ENCODE data around the gene FHOD1. TPM values are rescaled to one million over a fixed set of nuclear protein-coding genes. Genes with fewer than 3 reads are reported as not detected.

The FHOD1 gene
- total RNA-seq, 1 experiment from 2014 or later: 23.2 TPM

- peak in 1 of 2 experiments; percentile 66 for DNase-seq
- Histone ChIP-seq H3K27ac (peak overlapping the region; percentile 18; the same call in 1 of the 2 replicates), H3K4me3 (peak overlapping the region; percentile 72), H3K36me3 (no peaks in the 10 kb centered on the region), H3K4me1 (peaks cover 30% of the 10 kb centered on the region), H3K27me3 (no peaks in the 10 kb centered on the region), H3K9me3 (replicated peaks) (no peaks in the 10 kb centered on the region)
Observed at GRCh38 chr16:67248073-67248400, 756 bp upstream of the FHOD1 start.

GRCh38 chr16:67246756-67247191 lies 507 bp downstream of the FHOD1 start:
- no peaks in the 10 kb centered on the region for H3K27me3 ChIP-seq
- peak overlapping the region; percentile 72 for H3K4me3 ChIP-seq
- H3K36me3 ChIP-seq: no peaks in the 10 kb centered on the region
- DNase-seq: peak; percentile 21 to 45
- no peak overlapping the region; the same call in 1 of the 2 replicates for H3K27ac ChIP-seq
- peaks cover 30% of the 10 kb centered on the region for H3K4me1 ChIP-seq
- no peaks in the 10 kb centered on the region for H3K9me3 ChIP-seq (replicated peaks)

GRCh38 chr16:67246081-67246755 lies 1.1 kb downstream of the FHOD1 start:
- no peaks in the 10 kb centered on the region for H3K9me3 ChIP-seq (replicated peaks)
- peak; percentile 92 for DNase-seq
- no peaks in the 10 kb centered on the region for H3K27me3 ChIP-seq
- peak overlapping the region; percentile 67 for H3K27ac ChIP-seq
- peaks cover 34% of the 10 kb centered on the region for H3K4me1 ChIP-seq
- H3K36me3 ChIP-seq: no peaks in the 10 kb centered on the region
- peak overlapping the region; percentile 72 for H3K4me3 ChIP-seq

- DNase-seq: no peak
- no peaks in the 10 kb centered on the region for H3K27me3 ChIP-seq
- no peaks in the 10 kb centered on the region for H3K36me3 ChIP-seq
- peaks cover 38% of the 10 kb centered on the region for H3K4me1 ChIP-seq
- H3K27ac ChIP-seq: peak overlapping the region; percentile 67
- peak overlapping the region; percentile 72 for H3K4me3 ChIP-seq
- H3K9me3 ChIP-seq (replicated peaks): no peaks in the 10 kb centered on the region
Observed at GRCh38 chr16:67245674-67246080, 1.6 kb downstream of the FHOD1 start.

GRCh38 chr16:67245186-67245585 lies 2.1 kb downstream of the FHOD1 start:
- H3K9me3 ChIP-seq (replicated peaks): no peaks in the 10 kb centered on the region
- no peaks in the 10 kb centered on the region for H3K27me3 ChIP-seq
- H3K4me1 ChIP-seq: peaks cover 41% of the 10 kb centered on the region
- peak overlapping the region; percentile 51 for H3K27ac ChIP-seq
- H3K36me3 ChIP-seq: no peaks in the 10 kb centered on the region
- DNase-seq: no peak
- H3K4me3 ChIP-seq: no peak overlapping the region; the same call in 1 of the 2 replicates

- Histone ChIP-seq H3K4me3 (no peak overlapping the region), H3K36me3 (no peaks in the 10 kb centered on the region)
- peak; percentile 75 to 80 for DNase-seq
Observed at GRCh38 chr16:67244387-67245185, 2.7 kb downstream of the FHOD1 start.

GRCh38 chr16:67243481-67243880 lies 3.8 kb downstream of the FHOD1 start:
- Histone ChIP-seq H3K27me3 (no peaks in the 10 kb centered on the region), H3K9me3 (replicated peaks) (no peaks in the 10 kb centered on the region), H3K36me3 (no peaks in the 10 kb centered on the region), H3K4me3 (no peak overlapping the region), H3K27ac (no peak overlapping the region), H3K4me1 (peaks cover 35% of the 10 kb centered on the region)
- no peak for DNase-seq

More at GRCh38 chr16:67244387-67245185, 2.7 kb downstream of the FHOD1 start:
- H3K4me1 ChIP-seq: peaks cover 38% of the 10 kb centered on the region
- H3K9me3 ChIP-seq (replicated peaks): no peaks in the 10 kb centered on the region
- H3K27me3 ChIP-seq: no peaks in the 10 kb centered on the region
- peak overlapping the region; percentile 51 for H3K27ac ChIP-seq

- H3K27ac ChIP-seq: no peak overlapping the region
- H3K27me3 ChIP-seq: no peaks in the 10 kb centered on the region
- peaks cover 29% of the 10 kb centered on the region for H3K4me1 ChIP-seq
Observed at GRCh38 chr16:67242138-67242730, 5.0 kb downstream of the FHOD1 start.

GRCh38 chr16:67241008-67241900 lies 6.0 kb downstream of the FHOD1 start:
- DNase-seq: peak; percentile 41 to 59
- H3K4me1 ChIP-seq: peaks cover 29% of the 10 kb centered on the region

More at GRCh38 chr16:67242138-67242730, 5.0 kb downstream of the FHOD1 start:
- Histone ChIP-seq H3K9me3 (replicated peaks) (no peaks in the 10 kb centered on the region), H3K4me3 (no peak overlapping the region), H3K36me3 (peaks cover 4% of the 10 kb centered on the region; the same call in 1 of the 2 replicates)
- DNase-seq: no peak

GRCh38 chr16:67240506-67240905 lies 6.8 kb downstream of the FHOD1 start:
- no peak overlapping the region for H3K27ac ChIP-seq
- peaks cover 29% of the 10 kb centered on the region for H3K4me1 ChIP-seq

More at GRCh38 chr16:67241008-67241900, 6.0 kb downstream of the FHOD1 start:
- H3K27ac ChIP-seq: peak overlapping the region; percentile 40
- H3K27me3 ChIP-seq: no peaks in the 10 kb centered on the region
- H3K36me3 ChIP-seq: peaks cover 12% of the 10 kb centered on the region
- H3K4me3 ChIP-seq: no peak overlapping the region
- H3K9me3 ChIP-seq (replicated peaks): no peaks in the 10 kb centered on the region

GRCh38 chr16:67238806-67239470 lies 8.3 kb downstream of the FHOD1 start:
- H3K27me3 ChIP-seq: no peaks in the 10 kb centered on the region
- H3K9me3 ChIP-seq (replicated peaks): no peaks in the 10 kb centered on the region
- H3K27ac ChIP-seq: no peak overlapping the region
- H3K4me3 ChIP-seq: no peak overlapping the region
- peaks cover 14% of the 10 kb centered on the region for H3K36me3 ChIP-seq
- peaks cover 13% of the 10 kb centered on the region for H3K4me1 ChIP-seq
- no peak for DNase-seq

More at GRCh38 chr16:67240506-67240905, 6.8 kb downstream of the FHOD1 start:
- Histone ChIP-seq H3K9me3 (replicated peaks) (no peaks in the 10 kb centered on the region), H3K36me3 (peaks cover 14% of the 10 kb centered on the region), H3K27me3 (no peaks in the 10 kb centered on the region), H3K4me3 (no peak overlapping the region)
- no peak for DNase-seq

- Histone ChIP-seq H3K27ac (no peak overlapping the region), H3K27me3 (no peaks in the 10 kb centered on the region), H3K36me3 (peaks cover 18% of the 10 kb centered on the region), H3K9me3 (replicated peaks) (no peaks in the 10 kb centered on the region), H3K4me3 (no peak overlapping the region), H3K4me1 (peaks cover 11% of the 10 kb centered on the region)
- DNase-seq: no peak
Observed at GRCh38 chr16:67238278-67238575, 9.1 kb downstream of the FHOD1 start.

GRCh38 chr16:67237396-67238277 lies 9.6 kb downstream of the FHOD1 start:
- Histone ChIP-seq H3K27me3 (no peaks in the 10 kb centered on the region), H3K4me1 (peaks cover 11% of the 10 kb centered on the region), H3K36me3 (peaks cover 20% of the 10 kb centered on the region), H3K9me3 (replicated peaks) (no peaks in the 10 kb centered on the region), H3K27ac (no peak overlapping the region), H3K4me3 (no peak overlapping the region)
- no peak for DNase-seq
